ENCODE data around the gene PNLIPRP2.

DNA sequence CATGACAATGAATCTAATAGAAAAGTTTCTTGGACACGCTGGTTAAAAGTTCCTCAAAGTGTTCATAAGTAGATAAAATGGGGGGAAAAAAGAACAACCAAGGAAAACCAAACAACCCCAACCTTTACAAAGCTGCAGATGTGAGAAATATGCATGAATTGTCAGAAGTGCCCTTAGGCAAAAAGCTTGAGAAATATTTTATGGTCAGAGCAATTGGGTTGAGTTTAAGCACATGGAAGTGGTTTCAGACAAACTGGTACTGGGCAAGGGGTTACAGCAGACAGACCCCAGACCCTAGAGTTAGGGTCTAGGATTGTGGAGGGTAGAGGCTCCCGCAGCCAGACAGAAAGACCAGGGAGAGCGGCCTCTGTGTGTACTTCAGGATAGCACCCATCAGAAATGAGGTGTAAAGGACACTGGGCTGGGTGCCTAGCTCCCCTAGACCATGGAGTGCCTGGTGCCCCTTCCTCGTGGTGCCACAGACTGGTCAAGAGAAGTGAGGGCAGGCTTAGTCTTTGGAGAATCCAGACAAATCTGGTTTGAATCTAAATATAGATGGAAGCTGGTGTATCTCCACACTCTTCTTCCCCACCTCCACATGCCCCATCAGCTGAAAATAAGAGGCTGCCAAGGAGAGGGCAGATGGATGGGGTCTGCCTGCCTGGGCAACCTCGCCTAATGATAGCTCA, 37.3 kb downstream of the PNLIPRP2 start:
- TF ChIP-seq POLR2AphosphoS5 (IDR thresholded peaks at IDR 0.05; ENCODE audit: borderline replicate concordance, low read depth, low read length), result no peak
- TF ChIP-seq EZH2 (IDR thresholded peaks at IDR 0.05), result no peak
- no peak for TF ChIP-seq FOXP2 (optimal IDR thresholded peaks at IDR 0.05; ENCODE audit: control extremely low read depth, extremely low read length, insufficient read depth)

Data from SK-N-MC (cell line).